H9 (cell line): ENCODE measurements around the gene PLAC1. TPM values are rescaled to one million over a fixed set of nuclear protein-coding genes. Genes with fewer than 3 reads are reported as not detected.

ENCODE experiments used
- DNase-seq: peaks from one replicate; pipeline ENCODE4 v3.0.0-alpha.2; 2017
- H2AFZ ChIP-seq: one replicate; pipeline ENCODE4 v1.6.1; 2013; ENCODE audit warnings: mild to moderate bottlenecking, low read length, control low read depth, moderate library complexity
- H2AK5ac ChIP-seq: 2 replicates; pipeline ENCODE4 v1.6.1; 2013; ENCODE audit warnings: low read length, control low read depth, mixed read lengths; ENCODE audit not compliant: insufficient read length
- H2BK120ac ChIP-seq: one replicate; pipeline ENCODE4 v1.6.1; 2013; ENCODE audit warnings: low read depth, mild to moderate bottlenecking, low read length, control low read depth, inconsistent platforms; ENCODE audit not compliant: poor library complexity, severe bottlenecking
- H2BK12ac ChIP-seq: 2 replicates; pipeline ENCODE4 v1.6.1; 2013; ENCODE audit warnings: low read length, control low read depth, mixed read lengths, low read depth; ENCODE audit not compliant: insufficient read length
- H2BK15ac ChIP-seq: 2 replicates; pipeline ENCODE4 v1.6.1; 2013; ENCODE audit warnings: low read depth, low read length, control low read depth
- H2BK20ac ChIP-seq: one replicate; pipeline ENCODE4 v1.6.1; 2013; ENCODE audit warnings: low read depth, mild to moderate bottlenecking, low read length, control low read depth, inconsistent platforms; ENCODE audit not compliant: poor library complexity, severe bottlenecking
- H2BK5ac ChIP-seq: 2 replicates; pipeline ENCODE4 v1.6.1; 2013; ENCODE audit warnings: low read length, control low read depth, mixed read lengths; ENCODE audit not compliant: insufficient read length
- H3K14ac ChIP-seq: 2 replicates; pipeline ENCODE4 v1.6.1; 2013; ENCODE audit warnings: low read length, control low read depth; ENCODE audit not compliant: insufficient read depth
- H3K18ac ChIP-seq: 2 replicates; pipeline ENCODE4 v1.6.1; 2013; ENCODE audit warnings: low read depth, mild to moderate bottlenecking, mixed read lengths, low read length, control low read depth; ENCODE audit not compliant: insufficient read length
- H3K23ac ChIP-seq: 2 replicates; pipeline ENCODE4 v1.6.1; 2013; ENCODE audit warnings: low read length, control low read depth, mixed read lengths, low read depth; ENCODE audit not compliant: insufficient read length
- H3K23me2 ChIP-seq: 2 replicates; pipeline ENCODE4 v1.6.1; 2013; ENCODE audit warnings: low read depth, mild to moderate bottlenecking, mixed read lengths, low read length, control low read depth; ENCODE audit not compliant: insufficient read length, poor library complexity, severe bottlenecking
- H3K27ac ChIP-seq: 2 replicates; pipeline ENCODE4 v1.5.1; 2013; ENCODE audit warnings: low read length, control low read depth, mixed read lengths, low read depth; ENCODE audit not compliant: insufficient read length
- H3K27me3 ChIP-seq: 2 replicates; pipeline ENCODE4 v1.6.1; 2013; ENCODE audit warnings: low read length, control low read depth, inconsistent platforms; ENCODE audit not compliant: insufficient read depth
- H3K4ac ChIP-seq: 2 replicates; pipeline ENCODE4 v1.6.1; 2013; ENCODE audit warnings: low read depth, mild to moderate bottlenecking, control low read depth, inconsistent platforms, low read length, moderate library complexity
- H3K4me1 ChIP-seq: 2 replicates; pipeline ENCODE4 v1.6.1; 2013; ENCODE audit warnings: low read length, control low read depth, inconsistent platforms; ENCODE audit not compliant: insufficient read depth
- H3K4me2 ChIP-seq: 2 replicates; pipeline ENCODE4 v1.6.1; 2013; ENCODE audit warnings: low read length, control low read depth, mixed read lengths; ENCODE audit not compliant: insufficient read length, insufficient read depth
- H3K56ac ChIP-seq: 2 replicates; pipeline ENCODE4 v1.6.1; 2013; ENCODE audit warnings: low read depth, mild to moderate bottlenecking, mixed read lengths, low read length, control low read depth; ENCODE audit not compliant: insufficient read length
- H3K79me1 ChIP-seq: 2 replicates; pipeline ENCODE4 v1.6.1; 2013; ENCODE audit warnings: low read depth, mild to moderate bottlenecking, moderate library complexity, low read length, control low read depth, inconsistent platforms; ENCODE audit not compliant: insufficient read depth, poor library complexity, severe bottlenecking
- H3K79me2 ChIP-seq: 2 replicates; pipeline ENCODE4 v1.6.1; 2013; ENCODE audit warnings: low read length, control low read depth, inconsistent platforms; ENCODE audit not compliant: insufficient read depth
- H3K9ac ChIP-seq: 2 replicates; pipeline ENCODE4 v1.6.1; 2013; ENCODE audit warnings: low read length, control low read depth, mixed read lengths; ENCODE audit not compliant: insufficient read length; ENCODE audit errors: extremely low read depth
- H3K9me3 ChIP-seq: one replicate; pipeline ENCODE4 v1.6.1; 2013; ENCODE audit warnings: low read depth, low read length, inconsistent platforms; ENCODE audit not compliant: control insufficient read depth
- H3T11ph ChIP-seq: one replicate; pipeline ENCODE4 v1.6.1; 2013; ENCODE audit warnings: mild to moderate bottlenecking, low read length, control low read depth, inconsistent platforms
- H4K20me1 ChIP-seq: one replicate; pipeline ENCODE4 v1.6.1; 2013; ENCODE audit not compliant: control insufficient read depth, insufficient read length, insufficient read depth
- H4K5ac ChIP-seq: 2 replicates; pipeline ENCODE4 v1.6.1; 2013; ENCODE audit warnings: low read depth, mild to moderate bottlenecking, mixed read lengths, low read length, control low read depth; ENCODE audit not compliant: insufficient read length
- H4K8ac ChIP-seq: replicated peaks from 2 replicates; pipeline ENCODE4 v1.6.1; 2013; ENCODE audit warnings: low read length, control low read depth, mixed read lengths, low read depth; ENCODE audit not compliant: insufficient read length
- H4K91ac ChIP-seq: 2 replicates; pipeline ENCODE4 v1.6.1; 2013; ENCODE audit warnings: low read depth, mild to moderate bottlenecking, moderate library complexity, mixed read lengths, low read length, control low read depth; ENCODE audit not compliant: insufficient read length
- H3K27ac Mint-ChIP-seq, 3 experiments: 2 replicates in 2 of 3; 3 replicates in 1 of 3; pipeline ENCODE4 v1.8.0; 2020 to 2021; ENCODE audit warnings: mixed read lengths in 3 of 3, mild to moderate bottlenecking in 1 of 3, moderate library complexity in 1 of 3
- H3K27me3 Mint-ChIP-seq: 2 replicates; pipeline ENCODE4 v1.8.0; 2021; ENCODE audit warnings: low read depth, mild to moderate bottlenecking, moderate library complexity, mixed read lengths
- H3K36me3 Mint-ChIP-seq, 3 experiments: 2 replicates in 2 of 3; 3 replicates in 1 of 3; pipeline ENCODE4 v1.8.0; 2020 to 2021; ENCODE audit warnings: low read depth in 3 of 3, mixed read lengths in 3 of 3; ENCODE audit not compliant: insufficient read depth in 1 of 3
- H3K4me1 Mint-ChIP-seq, 2 experiments: 2 replicates each; pipeline ENCODE4 v1.8.0; 2020; ENCODE audit warnings: mixed read lengths in 2 of 2
- H3K4me3 Mint-ChIP-seq, 2 experiments: 2 replicates in 1 of 2; 3 replicates in 1 of 2; pipeline ENCODE4 v1.8.0; 2020 to 2021; ENCODE audit warnings: mild to moderate bottlenecking in 2 of 2, mixed read lengths in 2 of 2, moderate library complexity in 1 of 2
- H3K9me3 Mint-ChIP-seq, 2 experiments: 2 replicates in 1 of 2; 3 replicates in 1 of 2; pipeline ENCODE4 v1.8.0; 2020; ENCODE audit warnings: mild to moderate bottlenecking in 2 of 2, mixed read lengths in 2 of 2, moderate library complexity in 1 of 2
- WGBS: extraction: QIAGEN DNeasy Blood & Tissue Kit; methylation state at CpG from one replicate; pipeline ENCODE4 v1.1.7; 2013; ENCODE audit warnings: missing lambda C conversion rate, low lambda C conversion rate, mixed read lengths; ENCODE audit not compliant: insufficient read length; ENCODE audit errors: extremely low coverage; 5-methylcytosine and 5-hydroxymethylcytosine counted together
- total RNA-seq: library from RNA; stranded (reverse); gene quantifications from 2 replicates; pipeline ENCODE4 v1.2.1, GENCODE V29; 2021
- TF ChIP-seq, protein P1 (sequence below): fragments of 200-600 bp; sonication (generic); conservative IDR thresholded peaks from 3 replicates; pipeline ENCODE4 v1.8.0; 2021; ENCODE audit warnings: antibody characterized with exemption, mild to moderate bottlenecking

PLAC1 gene
- total RNA-seq, 1 experiment from 2014 or later, result 0.68 TPM

GRCh38 chrX:134670134-134670924 is 12.1 kb upstream of the PLAC1 start:
- H3K27ac ChIP-seq, result no peak overlapping the region
- no peak overlapping the region for H2AK5ac ChIP-seq
- TF ChIP-seq, protein P1, sequence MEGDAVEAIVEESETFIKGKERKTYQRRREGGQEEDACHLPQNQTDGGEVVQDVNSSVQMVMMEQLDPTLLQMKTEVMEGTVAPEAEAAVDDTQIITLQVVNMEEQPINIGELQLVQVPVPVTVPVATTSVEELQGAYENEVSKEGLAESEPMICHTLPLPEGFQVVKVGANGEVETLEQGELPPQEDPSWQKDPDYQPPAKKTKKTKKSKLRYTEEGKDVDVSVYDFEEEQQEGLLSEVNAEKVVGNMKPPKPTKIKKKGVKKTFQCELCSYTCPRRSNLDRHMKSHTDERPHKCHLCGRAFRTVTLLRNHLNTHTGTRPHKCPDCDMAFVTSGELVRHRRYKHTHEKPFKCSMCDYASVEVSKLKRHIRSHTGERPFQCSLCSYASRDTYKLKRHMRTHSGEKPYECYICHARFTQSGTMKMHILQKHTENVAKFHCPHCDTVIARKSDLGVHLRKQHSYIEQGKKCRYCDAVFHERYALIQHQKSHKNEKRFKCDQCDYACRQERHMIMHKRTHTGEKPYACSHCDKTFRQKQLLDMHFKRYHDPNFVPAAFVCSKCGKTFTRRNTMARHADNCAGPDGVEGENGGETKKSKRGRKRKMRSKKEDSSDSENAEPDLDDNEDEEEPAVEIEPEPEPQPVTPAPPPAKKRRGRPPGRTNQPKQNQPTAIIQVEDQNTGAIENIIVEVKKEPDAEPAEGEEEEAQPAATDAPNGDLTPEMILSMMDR, result no peak
- H3K18ac ChIP-seq, result no peak overlapping the region
- no peak for DNase-seq
- no peak overlapping the region; the same call in 1 of the 2 replicates for H3K14ac ChIP-seq
- Mint-ChIP-seq H3K27me3 (no peaks in the 10 kb centered on the region; the same call in 1 of the 2 replicates), H3K36me3 (no peaks in the 10 kb centered on the region), H3K27ac (no peak overlapping the region), H3K9me3 (peaks cover 2 to 58% of the 10 kb centered on the region in 2 experiments; a peak in 3 of 5 replicates), H3K4me1 (peaks cover 3 to 13% of the 10 kb centered on the region in 2 experiments), H3K4me3 (peak overlapping the region in 1 of 2 experiments; percentile 12; a peak in 1 of 5 replicates)
- H2BK120ac ChIP-seq, result no peak overlapping the region
- H4K5ac ChIP-seq, result no peak overlapping the region
- H4K91ac ChIP-seq, result no peak overlapping the region
- no peak overlapping the region for H2BK15ac ChIP-seq
- no peak overlapping the region for H3K4ac ChIP-seq
- no peak overlapping the region for H3K9ac ChIP-seq
- no peak overlapping the region for H3T11ph ChIP-seq
- H3K56ac ChIP-seq, result no peak overlapping the region
- H3K23ac ChIP-seq, result no peak overlapping the region
- no peaks in the 10 kb centered on the region for H3K9me3 ChIP-seq
- no peaks in the 10 kb centered on the region for H3K27me3 ChIP-seq
- no peak overlapping the region for H2BK5ac ChIP-seq
- no peak overlapping the region for H2AFZ ChIP-seq
- no peak overlapping the region for H2BK20ac ChIP-seq
- H4K20me1 ChIP-seq, result no peaks in the 10 kb centered on the region
- H3K23me2 ChIP-seq, result no peaks in the 10 kb centered on the region
- no peaks in the 10 kb centered on the region for H3K79me1 ChIP-seq
- H2BK12ac ChIP-seq, result no peak overlapping the region
- H3K4me1 ChIP-seq, result peaks cover 5% of the 10 kb centered on the region; the same call in 1 of the 2 replicates
- H4K8ac ChIP-seq, result no peak overlapping the region
- H3K4me2 ChIP-seq, result no peak overlapping the region
- no CpG with 5 or more reads among the region's 1 CpG for WGBS
- no peaks in the 10 kb centered on the region for H3K79me2 ChIP-seq
